Esophagus muscularis mucosa (tissue), 4 donors: ENCODE data around the gene C16orf95. TPM values are rescaled to one million over a fixed set of nuclear protein-coding genes. Genes with fewer than 3 reads are reported as not detected.

Experiments used
- DNase-seq: peaks from one replicate; pipeline ENCODE4 v3.0.0-alpha.2; 2017; ENCODE audit errors: extremely low spot score
- H3K27ac ChIP-seq, 4 donors: fragments of 200-600 bp; sonication (generic); replicated peaks in 1 of 4; 1 replicate in 3 of 4; 2 replicates in 1 of 4; pipeline ENCODE4 v1.5.1; 2016 to 2019; ENCODE audit warnings: mild to moderate bottlenecking in 1 of 4
- H3K27me3 ChIP-seq, 4 donors: fragments of 200-600 bp; sonication (generic); one replicate each; pipeline versions ENCODE4 v1.5.1 to v1.6.0; 2016 to 2019
- H3K36me3 ChIP-seq, 4 donors: fragments of 200-600 bp; sonication (generic); one replicate each; pipeline ENCODE4 v1.5.1; 2016 to 2019
- H3K4me1 ChIP-seq, 4 donors: fragments of 200-600 bp; sonication (generic); one replicate each; pipeline ENCODE4 v1.5.1; 2016 to 2019
- H3K4me3 ChIP-seq, 4 donors: fragments of 200-600 bp; sonication (generic); 1 replicate in 2 of 4; 2 replicates in 2 of 4; pipeline ENCODE4 v1.5.1; 2016 to 2019; ENCODE audit warnings: mild to moderate bottlenecking in 4 of 4, moderate library complexity in 1 of 4
- H3K9me3 ChIP-seq, 4 donors: fragments of 200-600 bp; sonication (generic); 1 replicate in 3 of 4; 2 replicates in 1 of 4; pipeline ENCODE4 v1.5.1; 2016 to 2019
- CTCF ChIP-seq, 3 experiments: fragments of 200-600 bp in 2 of 3; fragments of 450-650 bp in 1 of 3; sonication (generic) in 2 of 3; IDR thresholded peaks; one replicate each; pipeline ENCODE4 v1.5.1; 2017 to 2019; ENCODE audit warnings: antibody characterized with exemption in 3 of 3, mild to moderate bottlenecking in 2 of 3, moderate library complexity in 1 of 3
- EP300 ChIP-seq: sonication (generic); formaldehyde crosslinking; IDR thresholded peaks from one replicate; pipeline ENCODE4 v1.6.1; 2017; ENCODE audit warnings: antibody characterized with exemption
- POLR2A ChIP-seq: fragments of 450-650 bp; IDR thresholded peaks from one replicate; pipeline ENCODE4 v1.6.1; 2017; ENCODE audit warnings: antibody characterized with exemption, moderate library complexity, mild to moderate bottlenecking, low read depth
- POLR2AphosphoS5 ChIP-seq, 2 donors: sonication (generic); formaldehyde crosslinking; IDR thresholded peaks; one replicate each; pipeline ENCODE4 v1.6.1; 2017; ENCODE audit warnings: antibody characterized with exemption in 2 of 2
- WGBS: methylation state at CpG from one replicate; pipeline ENCODE4 v1.1.5; 2018; 5-methylcytosine and 5-hydroxymethylcytosine counted together
- intact Hi-C: fragments of 100-400 bp; cut with DNase I; formaldehyde crosslinking; loops from one replicate; pipeline ENCODE4 v1.15.1; 2023
- total RNA-seq, 4 donors: library from RNA; depleted of rRNA; stranded (reverse); fragments of >200 nt; gene quantifications; one replicate each; pipeline versions ENCODE4 v1.1.0 to v1.2.1, GENCODE V29; 2016

Gene C16orf95
- total RNA-seq, 4 donors from 2014 or later, result 0.50 to 3.2 (median 1.8) TPM

- Histone ChIP-seq H3K36me3 (no peaks in the 10 kb centered on the region), H3K9me3 (peaks cover 0 to 6% (median 3%) of the 10 kb centered on the region in 4 donors), H3K4me3 (no peak overlapping the region), H3K27me3 (no peaks in the 10 kb centered on the region), H3K4me1 (peaks cover 0 to 2% (median 0%) of the 10 kb centered on the region in 4 donors), H3K27ac (no peak overlapping the region)
- DNase-seq, result no peak
- intact Hi-C loops, result no loop called here
- WGBS, result 88% methylated on average over 4 of the region's 5 CpGs
- TF ChIP-seq POLR2AphosphoS5 (IDR thresholded peaks at IDR 0.05) (no peak), CTCF (IDR thresholded peaks at IDR 0.05) (no peak), EP300 (no peak), POLR2A (no peak)
These were observed 5.8 kb downstream of the C16orf95 start for GRCh38 chr16:87311387-87311786.

DNA sequence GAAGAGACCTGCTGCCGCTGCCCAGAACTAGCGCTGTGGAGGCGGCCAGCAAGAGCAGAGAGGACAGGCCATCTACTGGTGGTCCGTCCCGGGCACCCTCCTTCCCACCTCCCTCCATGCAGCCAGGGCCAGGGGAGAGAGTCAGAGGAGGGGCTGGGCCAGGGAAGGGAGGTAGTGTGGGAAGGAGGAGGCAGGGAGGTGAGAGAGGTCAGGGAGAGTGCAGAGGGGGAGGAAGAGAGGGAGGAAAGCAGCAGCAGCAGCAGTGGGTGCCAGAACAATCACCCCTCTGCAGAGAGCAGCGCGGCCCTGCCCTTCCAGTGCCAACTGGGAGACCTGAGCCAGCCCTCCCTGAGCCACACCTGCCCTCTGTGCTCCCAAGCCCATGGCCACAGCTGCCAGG is 6.6 kb downstream of the C16orf95 start:
- no peaks in the 10 kb centered on the region for H3K36me3 ChIP-seq
- no peak overlapping the region for H3K27ac ChIP-seq
- peaks cover 0 to 6% (median 3%) of the 10 kb centered on the region in 4 donors for H3K9me3 ChIP-seq
- intact Hi-C loops, result no loop called here
- TF ChIP-seq EP300 (no peak), POLR2AphosphoS5 (IDR thresholded peaks at IDR 0.05) (no peak), CTCF (IDR thresholded peaks at IDR 0.05) (no peak), POLR2A (no peak)
- H3K27me3 ChIP-seq, result no peaks in the 10 kb centered on the region
- no peak for DNase-seq
- H3K4me1 ChIP-seq, result no peaks in the 10 kb centered on the region
- H3K4me3 ChIP-seq, result no peak overlapping the region
- WGBS, result 86% methylated on average over 7 of the region's 7 CpGs

GRCh38 chr16:87309620-87310525 is 7.3 kb downstream of the C16orf95 start:
- H3K4me3 ChIP-seq, result no peak overlapping the region
- DNase-seq, result no peak
- no peaks in the 10 kb centered on the region for H3K36me3 ChIP-seq
- peaks cover 0 to 6% (median 3%) of the 10 kb centered on the region in 4 donors for H3K9me3 ChIP-seq
- intact Hi-C loops, result no loop called here
- no peaks in the 10 kb centered on the region for H3K4me1 ChIP-seq
- H3K27me3 ChIP-seq, result no peaks in the 10 kb centered on the region
- H3K27ac ChIP-seq, result no peak overlapping the region
- WGBS, result 70% methylated on average over 5 of the region's 5 CpGs
- TF ChIP-seq CTCF (IDR thresholded peaks at IDR 0.05), result no peak
- no peak for TF ChIP-seq POLR2A
- no peak for TF ChIP-seq POLR2AphosphoS5 (IDR thresholded peaks at IDR 0.05)
- no peak for TF ChIP-seq EP300

- H3K9me3 ChIP-seq, result peaks cover 0 to 6% (median 3%) of the 10 kb centered on the region in 4 donors
- no peaks in the 10 kb centered on the region for H3K4me1 ChIP-seq
- no peak for DNase-seq
- no peaks in the 10 kb centered on the region for H3K27me3 ChIP-seq
- TF ChIP-seq CTCF (IDR thresholded peaks at IDR 0.05) (no peak), POLR2A (no peak), POLR2AphosphoS5 (IDR thresholded peaks at IDR 0.05) (no peak), EP300 (no peak)
- H3K27ac ChIP-seq, result no peak overlapping the region
- H3K4me3 ChIP-seq, result no peak overlapping the region
- intact Hi-C loops, result no loop called here
- H3K36me3 ChIP-seq, result no peaks in the 10 kb centered on the region
- WGBS, result 94% methylated on average over 4 of the region's 4 CpGs
These were observed 8.4 kb downstream of the C16orf95 start for GRCh38 chr16:87308826-87309225.
